Uterus (tissue), 2 donors: ENCODE measurements around the gene ZBTB20.

Experiments used
- CTCF ChIP-seq, 4 experiments: fragments of 200-600 bp in 2 of 4; fragments of 450-650 bp in 2 of 4; sonication (generic) in 2 of 4; IDR thresholded peaks; one replicate each; pipeline ENCODE4 v1.5.1; 2016 to 2019; ENCODE audit warnings: antibody characterized with exemption in 4 of 4, mild to moderate bottlenecking in 2 of 4, moderate library complexity in 1 of 4
- POLR2A ChIP-seq, 2 donors: fragments of 450-650 bp; IDR thresholded peaks; one replicate each; pipeline ENCODE4 v1.6.1; 2016; ENCODE audit warnings: antibody characterized with exemption in 2 of 2, mild to moderate bottlenecking in 1 of 2, moderate library complexity in 1 of 2

DNA sequence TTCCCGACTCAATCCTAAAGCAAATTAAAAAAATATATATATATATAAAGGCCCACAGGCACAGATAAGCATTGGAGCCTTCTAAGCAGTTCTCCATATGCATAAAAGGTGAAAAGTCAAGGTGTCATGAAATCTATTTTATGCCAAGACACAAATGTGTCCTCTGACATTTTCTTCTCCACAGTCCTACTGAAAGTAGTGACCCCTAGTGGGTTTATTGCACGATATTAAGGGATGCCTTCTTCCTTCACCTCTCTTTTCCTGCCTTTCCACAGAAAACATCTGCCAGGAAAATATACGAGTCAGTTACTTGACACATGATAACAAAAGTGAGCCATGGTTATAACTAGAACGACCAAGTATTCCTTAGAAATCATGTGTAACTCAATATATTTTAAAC lies 550.1 kb downstream of the ZBTB20 start:
- TF ChIP-seq CTCF (IDR thresholded peaks at IDR 0.05): no peak
- TF ChIP-seq POLR2A (IDR thresholded peaks at IDR 0.05): no peak
